Measurements from ENCODE around the gene TRMT61A.
A peak's percentile ranks its signal among the peaks of the same experiment; 100 is the strongest.

TRMT61A gene

GRCh38 chr14:103548463-103549351 lies 19.7 kb downstream of the TRMT61A start:
- DNase-seq: no peak

- DNase-seq: no peak
Measured at GRCh38 chr14:103549361-103550311, 20.6 kb downstream of the TRMT61A start.

- DNase-seq: no peak
Measured at GRCh38 chr14:103550451-103551337, 21.7 kb downstream of the TRMT61A start.

- no peak for DNase-seq
Measured at GRCh38 chr14:103551338-103551762, 22.4 kb downstream of the TRMT61A start.

GRCh38 chr14:103552011-103552845 lies 23.2 kb downstream of the TRMT61A start:
- DNase-seq: no peak

- DNase-seq: no peak
Measured at GRCh38 chr14:103552846-103553210, 23.8 kb downstream of the TRMT61A start.

- DNase-seq: no peak
Measured at GRCh38 chr14:103555559-103556337, 26.8 kb downstream of the TRMT61A start.

- no peak for DNase-seq
Measured at GRCh38 chr14:103556946-103557758, 28.2 kb downstream of the TRMT61A start.

- DNase-seq: no peak
Measured at GRCh38 chr14:103558071-103558882, 29.3 kb downstream of the TRMT61A start.

- no peak for DNase-seq
Measured at GRCh38 chr14:103559766-103560165, 30.8 kb downstream of the TRMT61A start.

GRCh38 chr14:103560691-103561090 lies 31.7 kb downstream of the TRMT61A start:
- no peak for DNase-seq

GRCh38 chr14:103561381-103562178 lies 32.6 kb downstream of the TRMT61A start:
- no peak for DNase-seq

GRCh38 chr14:103562179-103562428 lies 33.1 kb downstream of the TRMT61A start:
- no peak for DNase-seq

- no peak for DNase-seq
Measured at GRCh38 chr14:103562429-103563225, 33.6 kb downstream of the TRMT61A start, which contains the start of the genes BAG5 and COA8. Gene BAG5 (minus strand): TSS chr14:103562657. CDS start chr14:103561164, 1,493 bp downstream. Gene COA8 (plus strand): TSS chr14:103562960. CDS start chr14:103563002, 42 bp downstream.

- no peak for DNase-seq
Measured at GRCh38 chr14:103563226-103563620, 34.2 kb downstream of the TRMT61A start.

GRCh38 chr14:103563844-103564505 lies 35.0 kb downstream of the TRMT61A start:
- no peak for DNase-seq

GRCh38 chr14:103568952-103569351 lies 40.0 kb downstream of the TRMT61A start:
- peak; percentile 67 for DNase-seq

All from NCI-H1436 treated with DMSO at 0.1 percent for 48 hours (cell line).